ENCODE data around the gene CRCP. TPM values are rescaled to one million over a fixed set of nuclear protein-coding genes. Genes with fewer than 3 reads are reported as not detected.

The CRCP gene
- total and polyA plus RNA-seq, 2 of the 13 experiments (the other 11 are each of a cell fraction or from before 2014, with no cell fraction given), result 22.7 to 31.0 TPM

GRCh38 chr7:66075590-66076461 lies 38.8 kb upstream of the CRCP start, which contains the start of gene ASL (continued):
- TF ChIP-seq SP4 (CRISPR knock-in tag; IDR thresholded peaks at IDR 0.05), result peak; percentile 94
- no peak for TF ChIP-seq ATF7 (IDR thresholded peaks at IDR 0.05)
- no peak for TF ChIP-seq ATF7 (CRISPR knock-in tag; IDR thresholded peaks at IDR 0.05)
- TF ChIP-seq, protein P1, sequence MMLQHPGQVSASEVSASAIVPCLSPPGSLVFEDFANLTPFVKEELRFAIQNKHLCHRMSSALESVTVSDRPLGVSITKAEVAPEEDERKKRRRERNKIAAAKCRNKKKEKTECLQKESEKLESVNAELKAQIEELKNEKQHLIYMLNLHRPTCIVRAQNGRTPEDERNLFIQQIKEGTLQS (CRISPR knock-in tag; IDR thresholded peaks at IDR 0.05), result peak; percentile 54; the same call in 1 of the 2 replicates
- no peak for TF ChIP-seq DPF2 (CRISPR knock-in tag; IDR thresholded peaks at IDR 0.05; ENCODE audit: borderline replicate concordance, low read depth)
- no peak for TF ChIP-seq EZH2 (conservative IDR thresholded peaks at IDR 0.05; ENCODE audit: low read depth, low read length)
- TF ChIP-seq, protein P2, sequence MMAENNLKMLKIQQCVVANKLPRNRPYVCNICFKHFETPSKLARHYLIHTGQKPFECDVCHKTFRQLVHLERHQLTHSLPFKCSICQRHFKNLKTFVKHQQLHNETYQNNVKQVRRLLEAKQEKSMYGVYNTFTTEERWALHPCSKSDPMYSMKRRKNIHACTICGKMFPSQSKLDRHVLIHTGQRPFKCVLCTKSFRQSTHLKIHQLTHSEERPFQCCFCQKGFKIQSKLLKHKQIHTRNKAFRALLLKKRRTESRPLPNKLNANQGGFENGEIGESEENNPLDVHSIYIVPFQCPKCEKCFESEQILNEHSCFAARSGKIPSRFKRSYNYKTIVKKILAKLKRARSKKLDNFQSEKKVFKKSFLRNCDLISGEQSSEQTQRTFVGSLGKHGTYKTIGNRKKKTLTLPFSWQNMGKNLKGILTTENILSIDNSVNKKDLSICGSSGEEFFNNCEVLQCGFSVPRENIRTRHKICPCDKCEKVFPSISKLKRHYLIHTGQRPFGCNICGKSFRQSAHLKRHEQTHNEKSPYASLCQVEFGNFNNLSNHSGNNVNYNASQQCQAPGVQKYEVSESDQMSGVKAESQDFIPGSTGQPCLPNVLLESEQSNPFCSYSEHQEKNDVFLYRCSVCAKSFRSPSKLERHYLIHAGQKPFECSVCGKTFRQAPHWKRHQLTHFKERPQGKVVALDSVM (CRISPR knock-in tag; IDR thresholded peaks at IDR 0.05), result peak; percentile 95
- no peak for TF ChIP-seq NR2C2 (CRISPR knock-in tag; IDR thresholded peaks at IDR 0.05; ENCODE audit: borderline replicate concordance)
- no peak for TF ChIP-seq ZNF720 (CRISPR knock-in tag; IDR thresholded peaks at IDR 0.05)
- TF ChIP-seq FOXC1 (CRISPR knock-in tag; IDR thresholded peaks at IDR 0.05; ENCODE audit: borderline replicate concordance), result peak; percentile 83; the same call in 1 of the 2 replicates
- peak; percentile 86 for TF ChIP-seq HDAC1 (CRISPR knock-in tag; IDR thresholded peaks at IDR 0.05)
- TF ChIP-seq ARNT2 (CRISPR knock-in tag; IDR thresholded peaks at IDR 0.05; ENCODE audit: low read depth), result peak; percentile 91
- peak; percentile 35; the same call in 1 of the 2 replicates for TF ChIP-seq ZNF768 (CRISPR knock-in tag; IDR thresholded peaks at IDR 0.05)
- no peak for TF ChIP-seq MBNL3 (CRISPR knock-in tag; conservative IDR thresholded peaks at IDR 0.05)
- TF ChIP-seq HNRNPL (IDR thresholded peaks at IDR 0.05; ENCODE audit: low read depth, low read length), result 0 out of 2 replicates have a peak, but pooled peaks have one; percentile 46
- peak; percentile 39; the same call in 1 of the 2 replicates for TF ChIP-seq ZSCAN31 (CRISPR knock-in tag; IDR thresholded peaks at IDR 0.05; ENCODE audit: low read depth)
- TF ChIP-seq ZNF274 (CRISPR knock-in tag; IDR thresholded peaks at IDR 0.05), result 0 out of 2 replicates have a peak, but pooled peaks have one; percentile 48
- 0 out of 2 replicates have a peak, but pooled peaks have one; percentile 23 for TF ChIP-seq ZFAT (CRISPR knock-in tag; conservative IDR thresholded peaks at IDR 0.05)
- peak; percentile 66; the same call in 1 of the 2 replicates for TF ChIP-seq SIN3A (IDR thresholded peaks at IDR 0.05; ENCODE audit: borderline replicate concordance, low read depth, low read length)
- TF ChIP-seq, protein P3, sequence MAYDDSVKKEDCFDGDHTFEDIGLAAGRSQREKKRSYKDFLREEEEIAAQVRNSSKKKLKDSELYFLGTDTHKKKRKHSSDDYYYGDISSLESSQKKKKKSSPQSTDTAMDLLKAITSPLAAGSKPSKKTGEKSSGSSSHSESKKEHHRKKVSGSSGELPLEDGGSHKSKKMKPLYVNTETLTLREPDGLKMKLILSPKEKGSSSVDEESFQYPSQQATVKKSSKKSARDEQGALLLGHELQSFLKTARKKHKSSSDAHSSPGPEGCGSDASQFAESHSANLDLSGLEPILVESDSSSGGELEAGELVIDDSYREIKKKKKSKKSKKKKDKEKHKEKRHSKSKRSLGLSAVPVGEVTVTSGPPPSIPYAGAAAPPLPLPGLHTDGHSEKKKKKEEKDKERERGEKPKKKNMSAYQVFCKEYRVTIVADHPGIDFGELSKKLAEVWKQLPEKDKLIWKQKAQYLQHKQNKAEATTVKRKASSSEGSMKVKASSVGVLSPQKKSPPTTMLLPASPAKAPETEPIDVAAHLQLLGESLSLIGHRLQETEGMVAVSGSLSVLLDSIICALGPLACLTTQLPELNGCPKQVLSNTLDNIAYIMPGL (CRISPR knock-in tag; IDR thresholded peaks at IDR 0.05; ENCODE audit: borderline replicate concordance in 1 of 2, low read depth in 1 of 2), result peak; percentile 43 to 69; a peak in 1 of 4 replicates
- peak; percentile 86; the same call in 1 of the 2 replicates for TF ChIP-seq MED13 (CRISPR knock-in tag; IDR thresholded peaks at IDR 0.05)
- TF ChIP-seq KDM3A (CRISPR knock-in tag; IDR thresholded peaks at IDR 0.05; ENCODE audit: low read depth), result no peak

Measured in HepG2 (cell line).